PC-3 (cell line): Measurements from ENCODE around the gene METTL1.

Experiments used
- EZH2 ChIP-seq: fragments of 300-600 bp; sonication (generic); IDR thresholded peaks from one replicate; pipeline ENCODE4 v1.6.1; 2017; ENCODE audit warnings: antibody characterized with exemption, mild to moderate bottlenecking, low read length; ENCODE audit not compliant: unreplicated experiment
- EZH2phosphoT487 ChIP-seq: fragments of 300-600 bp; sonication (generic); IDR thresholded peaks from 2 replicates; pipeline ENCODE4 v1.6.1; 2018; ENCODE audit warnings: mild to moderate bottlenecking, antibody characterized with exemption, low read length, borderline replicate concordance
- TF ChIP-seq, protein P1 (sequence below): fragments of 300-600 bp; sonication (generic); conservative IDR thresholded peaks from 2 replicates; pipeline ENCODE4 v1.5.1; 2017; ENCODE audit warnings: antibody characterized with exemption, low read depth, mild to moderate bottlenecking, low read length

DNA sequence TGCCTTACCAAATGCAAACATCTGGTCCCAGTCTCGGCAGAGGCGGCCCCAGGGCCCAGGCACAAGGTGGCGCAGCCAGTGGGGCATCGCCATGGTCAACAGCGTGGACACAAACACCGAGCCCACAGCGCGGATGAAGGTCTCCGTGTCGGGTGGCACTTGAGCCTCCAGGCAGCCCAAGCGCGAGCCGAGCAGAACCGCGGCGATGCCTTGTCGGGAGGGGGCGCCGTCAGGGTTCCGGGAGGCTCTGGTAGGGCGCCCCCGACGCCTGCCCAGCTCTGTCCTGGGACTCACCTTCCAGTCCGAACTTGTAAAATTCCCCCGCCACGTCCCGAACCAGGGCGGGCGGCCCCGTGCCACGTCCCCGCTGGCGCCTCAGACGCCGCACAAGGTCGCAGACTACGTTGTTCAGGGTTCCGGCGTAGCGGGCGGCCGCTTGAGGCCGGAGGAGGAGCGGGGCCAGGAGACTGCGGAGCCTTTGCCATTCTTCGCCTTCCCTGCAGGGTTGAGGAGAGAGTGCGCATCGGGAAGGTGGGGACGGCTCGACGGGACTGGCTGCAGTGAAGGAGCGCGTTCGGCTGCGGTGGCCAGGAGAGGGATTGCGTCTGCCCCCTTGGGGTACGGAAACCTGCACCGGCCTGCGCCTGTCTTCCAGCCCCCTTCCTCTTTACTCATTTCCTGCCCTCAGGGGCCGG is 6.8 kb downstream of the METTL1 start:
- no peak for TF ChIP-seq EZH2
- TF ChIP-seq, protein P1, sequence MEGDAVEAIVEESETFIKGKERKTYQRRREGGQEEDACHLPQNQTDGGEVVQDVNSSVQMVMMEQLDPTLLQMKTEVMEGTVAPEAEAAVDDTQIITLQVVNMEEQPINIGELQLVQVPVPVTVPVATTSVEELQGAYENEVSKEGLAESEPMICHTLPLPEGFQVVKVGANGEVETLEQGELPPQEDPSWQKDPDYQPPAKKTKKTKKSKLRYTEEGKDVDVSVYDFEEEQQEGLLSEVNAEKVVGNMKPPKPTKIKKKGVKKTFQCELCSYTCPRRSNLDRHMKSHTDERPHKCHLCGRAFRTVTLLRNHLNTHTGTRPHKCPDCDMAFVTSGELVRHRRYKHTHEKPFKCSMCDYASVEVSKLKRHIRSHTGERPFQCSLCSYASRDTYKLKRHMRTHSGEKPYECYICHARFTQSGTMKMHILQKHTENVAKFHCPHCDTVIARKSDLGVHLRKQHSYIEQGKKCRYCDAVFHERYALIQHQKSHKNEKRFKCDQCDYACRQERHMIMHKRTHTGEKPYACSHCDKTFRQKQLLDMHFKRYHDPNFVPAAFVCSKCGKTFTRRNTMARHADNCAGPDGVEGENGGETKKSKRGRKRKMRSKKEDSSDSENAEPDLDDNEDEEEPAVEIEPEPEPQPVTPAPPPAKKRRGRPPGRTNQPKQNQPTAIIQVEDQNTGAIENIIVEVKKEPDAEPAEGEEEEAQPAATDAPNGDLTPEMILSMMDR, result peak; percentile 70
- TF ChIP-seq EZH2phosphoT487, result no peak
